Kidney tubule cell (primary cell): Measurements from ENCODE around the gene PWWP2B.
A peak's percentile ranks its signal among the peaks of the same experiment; 100 is the strongest.

Experiments
- DNase-seq: peaks from one replicate; pipeline ENCODE4 v3.0.0-alpha.2; 2018; ENCODE audit warnings: low spot score

PWWP2B gene

GRCh38 chr10:132394936-132395703 is 1.9 kb upstream of the PWWP2B start:
- no peak for DNase-seq

GRCh38 chr10:132395704-132396493 is 1.1 kb upstream of the PWWP2B start:
- DNase-seq, result peak; percentile 46

- peak; percentile 62 for DNase-seq
These were observed 435 bp upstream of the PWWP2B start for GRCh38 chr10:132396494-132397035.

- DNase-seq, result peak; percentile 77
These were observed 918 bp downstream of the PWWP2B start for GRCh38 chr10:132397671-132398565.

GRCh38 chr10:132398566-132398991 is 1.6 kb downstream of the PWWP2B start:
- no peak for DNase-seq

GRCh38 chr10:132399117-132400035 is 2.4 kb downstream of the PWWP2B start:
- DNase-seq, result no peak

GRCh38 chr10:132400041-132400546 is 3.1 kb downstream of the PWWP2B start:
- no peak for DNase-seq

- no peak for DNase-seq
These were observed 3.6 kb downstream of the PWWP2B start for GRCh38 chr10:132400547-132401151.

- no peak for DNase-seq
These were observed 4.6 kb downstream of the PWWP2B start for GRCh38 chr10:132401401-132402118.

- DNase-seq, result no peak
These were observed 5.8 kb downstream of the PWWP2B start for GRCh38 chr10:132402781-132403241.

GRCh38 chr10:132403511-132404168 is 6.6 kb downstream of the PWWP2B start:
- DNase-seq, result no peak

- no peak for DNase-seq
These were observed 7.3 kb downstream of the PWWP2B start for GRCh38 chr10:132404169-132404880.

- no peak for DNase-seq
These were observed 8.0 kb downstream of the PWWP2B start for GRCh38 chr10:132404911-132405462.

- DNase-seq, result no peak
These were observed 8.5 kb downstream of the PWWP2B start for GRCh38 chr10:132405463-132405991.

GRCh38 chr10:132406181-132406580 is 9.2 kb downstream of the PWWP2B start:
- no peak for DNase-seq

- no peak for DNase-seq
These were observed 9.8 kb downstream of the PWWP2B start for GRCh38 chr10:132406750-132407149.

- no peak for DNase-seq
These were observed 10.3 kb downstream of the PWWP2B start for GRCh38 chr10:132407243-132407746.
